HEK293T (cell line): Measurements from ENCODE around the gene ZFX.

Source experiments
- ARNT ChIP-seq: fragments of 450-650 bp; IDR thresholded peaks from 2 replicates; pipeline ENCODE4 v1.6.1; 2017; ENCODE audit warnings: mild to moderate bottlenecking
- BHLHE40 ChIP-seq: fragments of 450-650 bp; IDR thresholded peaks from 2 replicates; pipeline ENCODE4 v1.6.1; 2016; ENCODE audit warnings: mild to moderate bottlenecking, moderate library complexity, borderline replicate concordance
- CTBP1 ChIP-seq: fragments of 450-650 bp; IDR thresholded peaks from 2 replicates; pipeline ENCODE4 v1.6.1; 2016; ENCODE audit warnings: borderline replicate concordance
- ELF4 ChIP-seq: fragments of 450-650 bp; IDR thresholded peaks from 2 replicates; pipeline ENCODE4 v1.6.1; 2017; ENCODE audit warnings: antibody characterized with exemption
- FOXK2 ChIP-seq: fragments of 450-650 bp; IDR thresholded peaks from 2 replicates; pipeline ENCODE4 v1.6.1; 2016; ENCODE audit warnings: mild to moderate bottlenecking
- FOXM1 ChIP-seq: fragments of 450-650 bp; IDR thresholded peaks from 2 replicates; pipeline ENCODE4 v1.6.1; 2017; ENCODE audit warnings: mild to moderate bottlenecking, borderline replicate concordance
- HDGF ChIP-seq: fragments of 450-650 bp; IDR thresholded peaks from 2 replicates; pipeline ENCODE4 v1.6.1; 2017; ENCODE audit warnings: antibody characterized with exemption, borderline replicate concordance
- LEF1 ChIP-seq: fragments of 450-650 bp; IDR thresholded peaks from 2 replicates; pipeline ENCODE4 v1.6.1; 2017; ENCODE audit warnings: mild to moderate bottlenecking, borderline replicate concordance
- NFRKB ChIP-seq: fragments of 450-650 bp; IDR thresholded peaks from 2 replicates; pipeline ENCODE4 v1.6.1; 2016; ENCODE audit warnings: mild to moderate bottlenecking, moderate library complexity
- PKNOX1 ChIP-seq: fragments of 450-650 bp; IDR thresholded peaks from 2 replicates; pipeline ENCODE4 v1.6.1; 2016
- SP1 ChIP-seq: fragments of 450-650 bp; IDR thresholded peaks from 2 replicates; pipeline ENCODE4 v1.6.1; 2017
- SUZ12 ChIP-seq: fragments of 450-650 bp; IDR thresholded peaks from 2 replicates; pipeline ENCODE4 v1.6.1; 2016; ENCODE audit warnings: mild to moderate bottlenecking
- TARDBP ChIP-seq: fragments of 450-650 bp; IDR thresholded peaks from 2 replicates; pipeline ENCODE4 v1.6.1; 2016
- ZNF384 ChIP-seq: fragments of 450-650 bp; IDR thresholded peaks from 2 replicates; pipeline ENCODE4 v1.6.1; 2016

- no peak for TF ChIP-seq BHLHE40
- TF ChIP-seq TARDBP: no peak
- TF ChIP-seq CTBP1: no peak
- TF ChIP-seq FOXK2: no peak
- no peak for TF ChIP-seq FOXM1
- TF ChIP-seq ARNT: no peak
- no peak for TF ChIP-seq PKNOX1
- TF ChIP-seq SP1: no peak
- no peak for TF ChIP-seq LEF1
- no peak for TF ChIP-seq ZNF384
- no peak for TF ChIP-seq NFRKB
- TF ChIP-seq HDGF: no peak
- no peak for TF ChIP-seq ELF4
- no peak for TF ChIP-seq SUZ12
These were observed 53.7 kb downstream of the ZFX start for GRCh38 chrX:24203072-24203808.
